ENCODE data around the gene KRTAP10-6. TPM values are rescaled to one million over a fixed set of nuclear protein-coding genes. Genes with fewer than 3 reads are reported as not detected.
"Not testable (repeated sequence)": the region's sequence is repeated elsewhere in the genome, so short reads cannot be mapped to it uniquely, and the experiment has no call there.

Gene KRTAP10-6
- polyA plus RNA-seq, 10 donors, result not detected

- DNase-seq, result no peak
Observed at GRCh38 chr21:44557491-44558328, 34.6 kb downstream of the KRTAP10-6 start.

- DNase-seq, result no peak
Observed at GRCh38 chr21:44556879-44557278, 35.4 kb downstream of the KRTAP10-6 start.

- no peak for DNase-seq
Observed at GRCh38 chr21:44555200-44555875, 37.0 kb downstream of the KRTAP10-6 start.

- DNase-seq, result no peak
Observed at GRCh38 chr21:44552681-44553080, 39.6 kb downstream of the KRTAP10-6 start.

GRCh38 chr21:44552136-44552535 is 40.2 kb downstream of the KRTAP10-6 start:
- DNase-seq, result no peak

- no peak for DNase-seq
Observed at GRCh38 chr21:44551340-44551961, 40.9 kb downstream of the KRTAP10-6 start, which contains the start of gene KRTAP10-2. TSS of gene KRTAP10-2 (minus strand) at chr21:44551505. CDS start at chr21:44551458, 47 bp downstream.

GRCh38 chr21:44550807-44551206 is 41.5 kb downstream of the KRTAP10-6 start:
- DNase-seq, result no peak

GRCh38 chr21:44550285-44550684 is 42.0 kb downstream of the KRTAP10-6 start:
- not testable (repeated sequence) for DNase-seq

GRCh38 chr21:44549525-44550211 is 42.6 kb downstream of the KRTAP10-6 start:
- no peak for DNase-seq

GRCh38 chr21:44548922-44549321 is 43.4 kb downstream of the KRTAP10-6 start:
- DNase-seq, result no peak

- no peak for DNase-seq
Observed at GRCh38 chr21:44548381-44548780, 43.9 kb downstream of the KRTAP10-6 start.

GRCh38 chr21:44547656-44548331 is 44.5 kb downstream of the KRTAP10-6 start:
- DNase-seq, result no peak

- DNase-seq, result no peak
Observed at GRCh38 chr21:44544566-44544965, 47.7 kb downstream of the KRTAP10-6 start.

- DNase-seq, result no peak
Observed at GRCh38 chr21:44542716-44543115, 49.6 kb downstream of the KRTAP10-6 start.

Other genes starting within 250 kb of the KRTAP10-6 start
- gene TRPM2, start 238.9 kb downstream of the KRTAP10-6 start, polyA plus RNA-seq (ENCODE audit: insufficient read length in 10 of 10), result 1 to 10 TPM in 8 of 10 donors, under 1 TPM in 2; 0.74 to 2.4 (median 1.7) TPM
- gene LRRC3, start 137.0 kb downstream of the KRTAP10-6 start, polyA plus RNA-seq (ENCODE audit: insufficient read length in 10 of 10), result 1 to 10 TPM; 2.0 to 4.3 (median 2.6) TPM
- gene KRTAP10-1, start 52.3 kb downstream of the KRTAP10-6 start, polyA plus RNA-seq (ENCODE audit: insufficient read length in 10 of 10), result not detected
- gene KRTAP10-2, start 41.0 kb downstream of the KRTAP10-6 start, polyA plus RNA-seq (ENCODE audit: insufficient read length in 10 of 10), result not detected
- gene KRTAP10-3, start 33.7 kb downstream of the KRTAP10-6 start, polyA plus RNA-seq (ENCODE audit: insufficient read length in 10 of 10), result not detected
- gene KRTAP10-4, start 18.8 kb downstream of the KRTAP10-6 start, polyA plus RNA-seq (ENCODE audit: insufficient read length in 10 of 10), result not detected
- not detected for gene KRTAP10-5, start 11.9 kb downstream of the KRTAP10-6 start, polyA plus RNA-seq (ENCODE audit: insufficient read length in 10 of 10)
- not detected for gene KRTAP10-7, start 8.1 kb upstream of the KRTAP10-6 start, polyA plus RNA-seq (ENCODE audit: insufficient read length in 10 of 10)
- not detected for gene KRTAP10-8, start 19.6 kb upstream of the KRTAP10-6 start, polyA plus RNA-seq (ENCODE audit: insufficient read length in 10 of 10)
- gene KRTAP10-9, start 34.6 kb upstream of the KRTAP10-6 start, polyA plus RNA-seq (ENCODE audit: insufficient read length in 10 of 10), result not detected
- gene KRTAP10-10, start 44.9 kb upstream of the KRTAP10-6 start, polyA plus RNA-seq (ENCODE audit: insufficient read length in 10 of 10), result not detected
- not detected for gene KRTAP10-11, start 53.9 kb upstream of the KRTAP10-6 start, polyA plus RNA-seq (ENCODE audit: insufficient read length in 10 of 10)
- gene KRTAP12-4, start 62.2 kb upstream of the KRTAP10-6 start, polyA plus RNA-seq (ENCODE audit: insufficient read length in 10 of 10), result not detected
- not detected for gene KRTAP12-3, start 65.4 kb upstream of the KRTAP10-6 start, polyA plus RNA-seq (ENCODE audit: insufficient read length in 10 of 10)
- gene KRTAP12-2, start 74.4 kb upstream of the KRTAP10-6 start, polyA plus RNA-seq (ENCODE audit: insufficient read length in 10 of 10), result not detected
- not detected for gene KRTAP12-1, start 89.7 kb upstream of the KRTAP10-6 start, polyA plus RNA-seq (ENCODE audit: insufficient read length in 10 of 10)
- not detected for gene KRTAP10-12, start 104.7 kb upstream of the KRTAP10-6 start, polyA plus RNA-seq (ENCODE audit: insufficient read length in 10 of 10)
- 1 to 10 TPM in 2 of 10 donors, under 1 TPM in 7, not detected in 1; 0.10 to 3.2 (median 0.22) TPM for gene TSPEAR, start 119.1 kb upstream of the KRTAP10-6 start, polyA plus RNA-seq (ENCODE audit: insufficient read length in 10 of 10)
- gene UBE2G2, start 209.3 kb upstream of the KRTAP10-6 start, polyA plus RNA-seq (ENCODE audit: insufficient read length in 10 of 10), result 100 to 1,000 TPM in 3 of 10 donors, 10 to 100 TPM in 7; 54.9 to 109 (median 77.1) TPM
- 10 to 100 TPM; 60.0 to 88.6 (median 67.5) TPM for gene SUMO3, start 225.6 kb upstream of the KRTAP10-6 start, polyA plus RNA-seq (ENCODE audit: insufficient read length in 10 of 10)

Measured in muscle of back (tissue), 11 donors.